K562 (cell line): ENCODE measurements around the gene DSTYK. TPM values are rescaled to one million over a fixed set of nuclear protein-coding genes. Genes with fewer than 3 reads are reported as not detected.

ENCODE experiments used
- CREB1 ChIP-seq, 2 experiments: sonication (generic) in 1 of 2; formaldehyde crosslinking in 1 of 2; IDR thresholded peaks; 2 replicates each; pipeline versions ENCODE4 v1.6.1 to v1.8.0; 2012 to 2022; ENCODE audit warnings: inconsistent platforms in 1 of 2, mild to moderate bottlenecking in 1 of 2, missing genetic modification reagents in 1 of 2, moderate library complexity in 1 of 2
- NR2C1 ChIP-seq, 2 experiments: fragments of 450-650 bp; IDR thresholded peaks; 2 replicates each; pipeline ENCODE4 v1.6.1; 2017; ENCODE audit warnings: mild to moderate bottlenecking in 2 of 2, antibody characterized with exemption in 1 of 2, inconsistent platforms in 1 of 2, missing compliant biosample characterization in 1 of 2, missing genetic modification characterization in 1 of 2
- PHTF2 ChIP-seq: fragments of 250-450 bp; sonication (Bioruptor Pico); IDR thresholded peaks from 2 replicates; pipeline ENCODE4 v1.5.0; 2021; ENCODE audit warnings: mild to moderate bottlenecking
- POLR2AphosphoS2 ChIP-seq: IDR thresholded peaks from 2 replicates; pipeline ENCODE4 v1.6.1; 2012; ENCODE audit warnings: low read length, improper control_type of control experiment
- SIRT6 ChIP-seq: IDR thresholded peaks from one replicate; pipeline ENCODE4 v1.6.1; 2012; ENCODE audit warnings: low read depth, mild to moderate bottlenecking, control low read depth, inconsistent platforms, low read length, moderate library complexity
- SMARCC2 ChIP-seq: fragments of 450-650 bp; IDR thresholded peaks from 2 replicates; pipeline ENCODE4 v1.6.1; 2017; ENCODE audit warnings: antibody characterized with exemption, moderate library complexity, mild to moderate bottlenecking, low read depth
- ZFPM2 ChIP-seq: fragments of 250-450 bp; sonication (Bioruptor Pico); IDR thresholded peaks from 2 replicates; pipeline ENCODE4 v1.5.1; 2022; ENCODE audit warnings: mild to moderate bottlenecking
- polyA plus RNA-seq, 8 experiments: library from polyadenylated mRNA; depleted of rRNA in 4 of 8; stranded (reverse) in 5 of 8; unstranded in 3 of 8; fragments of >200 nt; fragmentation: Nextera tagmentation in 2 of 8; fragmentation: Illumina TruSeq in 1 of 8; extraction: Ambion mirVana in 2 of 8; extraction: Trizol in 1 of 8; gene quantifications; 2 replicates each; pipeline versions ENCODE4 v1.2.1 to v1.2.3, GENCODE V29; 2011 to 2014; ENCODE audit warnings: inconsistent platforms in 1 of 8, missing spikeins in 1 of 8
- total RNA-seq, 7 experiments: library from RNA; depleted of rRNA in 6 of 7; stranded (reverse); fragments of >200 nt in 6 of 7; fragmentation: Illumina TruSeq in 2 of 7; extraction: Trizol in 2 of 7; gene quantifications; 2 replicates each; pipeline versions ENCODE4 v1.2.1 to v1.2.3, GENCODE V29; 2011 to 2021; ENCODE audit warnings: low replicate concordance in 1 of 7
- TF ChIP-seq, protein P1 (sequence below), 3 experiments: fragments of 200-800 bp in 1 of 3; fragments of 250-450 bp in 1 of 3; fragments of 450-650 bp in 1 of 3; sonication (Bioruptor Pico) in 1 of 3; sonication (Bioruptor generic) in 1 of 3; formaldehyde crosslinking in 1 of 3; IDR thresholded peaks; 2 replicates each; pipeline versions ENCODE4 v1.6.1 to v1.8.0; 2016 to 2022; ENCODE audit warnings: mild to moderate bottlenecking in 2 of 3, missing genetic modification characterization in 2 of 3, missing compliant biosample characterization in 1 of 3, moderate library complexity in 1 of 3
- TF ChIP-seq, protein P2 (sequence below): fragments of 200-800 bp; sonication (Bioruptor generic); IDR thresholded peaks from 2 replicates; pipeline ENCODE4 v1.6.1; 2017; ENCODE audit warnings: missing genetic modification characterization, missing compliant biosample characterization
- TF ChIP-seq, protein P3 (sequence below): sonication (generic); formaldehyde crosslinking; IDR thresholded peaks from 2 replicates; pipeline ENCODE4 v1.8.1; 2022; ENCODE audit warnings: missing genetic modification reagents
- TF ChIP-seq, protein P4 (sequence below): fragments of 200-800 bp; sonication (Bioruptor generic); IDR thresholded peaks from 2 replicates; pipeline ENCODE4 v1.6.1; 2016; ENCODE audit warnings: missing genetic modification characterization, missing compliant biosample characterization

Gene DSTYK
- total and polyA plus RNA-seq, 9 of the 15 experiments (the other 6 are each of a cell fraction or from before 2014, with no cell fraction given) = 4.2 to 7.1 (median 6.2) TPM

DNA sequence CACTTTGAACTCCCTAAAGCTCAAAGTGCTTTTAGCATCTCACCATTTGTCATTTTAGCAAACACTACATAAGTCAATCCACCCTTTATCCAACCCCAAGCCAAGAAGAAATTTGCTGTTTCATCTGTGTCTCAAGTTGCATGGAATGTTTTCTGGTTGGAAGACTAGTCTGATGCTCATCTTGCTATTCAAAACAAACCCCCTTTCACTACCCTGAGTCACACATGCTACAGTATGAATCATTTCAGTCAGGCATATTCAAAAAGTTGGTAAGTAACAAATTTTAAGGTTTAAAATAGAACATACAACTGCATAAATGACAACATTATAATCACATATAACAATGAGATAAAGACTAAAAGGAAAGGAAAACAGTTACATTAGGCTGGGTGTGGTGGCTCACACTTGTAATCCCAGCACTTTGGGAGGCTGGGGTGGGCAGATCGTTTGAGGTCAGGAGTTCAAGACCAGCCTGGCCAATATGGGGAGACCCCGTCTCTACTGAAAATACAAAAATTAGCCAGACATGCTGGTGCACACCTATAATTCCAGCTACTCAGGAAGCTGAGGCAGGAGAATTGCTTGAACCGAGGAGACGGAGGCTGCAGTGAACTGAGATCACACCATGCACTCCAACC is 38.7 kb downstream of the DSTYK start (continued):
- TF ChIP-seq, protein P1, sequence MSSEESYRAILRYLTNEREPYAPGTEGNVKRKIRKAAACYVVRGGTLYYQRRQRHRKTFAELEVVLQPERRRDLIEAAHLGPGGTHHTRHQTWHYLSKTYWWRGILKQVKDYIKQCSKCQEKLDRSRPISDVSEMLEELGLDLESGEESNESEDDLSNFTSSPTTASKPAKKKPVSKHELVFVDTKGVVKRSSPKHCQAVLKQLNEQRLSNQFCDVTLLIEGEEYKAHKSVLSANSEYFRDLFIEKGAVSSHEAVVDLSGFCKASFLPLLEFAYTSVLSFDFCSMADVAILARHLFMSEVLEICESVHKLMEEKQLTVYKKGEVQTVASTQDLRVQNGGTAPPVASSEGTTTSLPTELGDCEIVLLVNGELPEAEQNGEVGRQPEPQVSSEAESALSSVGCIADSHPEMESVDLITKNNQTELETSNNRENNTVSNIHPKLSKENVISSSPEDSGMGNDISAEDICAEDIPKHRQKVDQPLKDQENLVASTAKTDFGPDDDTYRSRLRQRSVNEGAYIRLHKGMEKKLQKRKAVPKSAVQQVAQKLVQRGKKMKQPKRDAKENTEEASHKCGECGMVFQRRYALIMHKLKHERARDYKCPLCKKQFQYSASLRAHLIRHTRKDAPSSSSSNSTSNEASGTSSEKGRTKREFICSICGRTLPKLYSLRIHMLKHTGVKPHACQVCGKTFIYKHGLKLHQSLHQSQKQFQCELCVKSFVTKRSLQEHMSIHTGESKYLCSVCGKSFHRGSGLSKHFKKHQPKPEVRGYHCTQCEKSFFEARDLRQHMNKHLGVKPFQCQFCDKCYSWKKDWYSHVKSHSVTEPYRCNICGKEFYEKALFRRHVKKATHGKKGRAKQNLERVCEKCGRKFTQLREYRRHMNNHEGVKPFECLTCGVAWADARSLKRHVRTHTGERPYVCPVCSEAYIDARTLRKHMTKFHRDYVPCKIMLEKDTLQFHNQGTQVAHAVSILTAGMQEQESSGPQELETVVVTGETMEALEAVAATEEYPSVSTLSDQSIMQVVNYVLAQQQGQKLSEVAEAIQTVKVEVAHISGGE (CRISPR knock-in tag; IDR thresholded peaks at IDR 0.05) = peak in 1 of 3 experiments; percentile 37; a peak in 1 of 6 replicates
- TF ChIP-seq ZFPM2 (CRISPR knock-in tag) (no peak), NR2C1 (IDR thresholded peaks at IDR 0.05) (no peak), NR2C1 (tag; IDR thresholded peaks at IDR 0.05) (peak; percentile 35; the same call in 1 of the 2 replicates), POLR2AphosphoS2 (no peak), SIRT6 (no peak), PHTF2 (no peak), CREB1 (IDR thresholded peaks at IDR 0.05) (no peak), CREB1 (CRISPR knock-in tag; IDR thresholded peaks at IDR 0.05) (no peak), SMARCC2 (no peak; the same call in 1 of the 2 replicates)
- TF ChIP-seq, protein P2, sequence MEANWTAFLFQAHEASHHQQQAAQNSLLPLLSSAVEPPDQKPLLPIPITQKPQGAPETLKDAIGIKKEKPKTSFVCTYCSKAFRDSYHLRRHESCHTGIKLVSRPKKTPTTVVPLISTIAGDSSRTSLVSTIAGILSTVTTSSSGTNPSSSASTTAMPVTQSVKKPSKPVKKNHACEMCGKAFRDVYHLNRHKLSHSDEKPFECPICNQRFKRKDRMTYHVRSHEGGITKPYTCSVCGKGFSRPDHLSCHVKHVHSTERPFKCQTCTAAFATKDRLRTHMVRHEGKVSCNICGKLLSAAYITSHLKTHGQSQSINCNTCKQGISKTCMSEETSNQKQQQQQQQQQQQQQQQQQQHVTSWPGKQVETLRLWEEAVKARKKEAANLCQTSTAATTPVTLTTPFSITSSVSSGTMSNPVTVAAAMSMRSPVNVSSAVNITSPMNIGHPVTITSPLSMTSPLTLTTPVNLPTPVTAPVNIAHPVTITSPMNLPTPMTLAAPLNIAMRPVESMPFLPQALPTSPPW (CRISPR knock-in tag) = peak; percentile 31; the same call in 1 of the 2 replicates
- TF ChIP-seq, protein P3, sequence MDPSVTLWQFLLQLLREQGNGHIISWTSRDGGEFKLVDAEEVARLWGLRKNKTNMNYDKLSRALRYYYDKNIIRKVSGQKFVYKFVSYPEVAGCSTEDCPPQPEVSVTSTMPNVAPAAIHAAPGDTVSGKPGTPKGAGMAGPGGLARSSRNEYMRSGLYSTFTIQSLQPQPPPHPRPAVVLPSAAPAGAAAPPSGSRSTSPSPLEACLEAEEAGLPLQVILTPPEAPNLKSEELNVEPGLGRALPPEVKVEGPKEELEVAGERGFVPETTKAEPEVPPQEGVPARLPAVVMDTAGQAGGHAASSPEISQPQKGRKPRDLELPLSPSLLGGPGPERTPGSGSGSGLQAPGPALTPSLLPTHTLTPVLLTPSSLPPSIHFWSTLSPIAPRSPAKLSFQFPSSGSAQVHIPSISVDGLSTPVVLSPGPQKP (CRISPR knock-in tag) = no peak
- TF ChIP-seq, protein P4, sequence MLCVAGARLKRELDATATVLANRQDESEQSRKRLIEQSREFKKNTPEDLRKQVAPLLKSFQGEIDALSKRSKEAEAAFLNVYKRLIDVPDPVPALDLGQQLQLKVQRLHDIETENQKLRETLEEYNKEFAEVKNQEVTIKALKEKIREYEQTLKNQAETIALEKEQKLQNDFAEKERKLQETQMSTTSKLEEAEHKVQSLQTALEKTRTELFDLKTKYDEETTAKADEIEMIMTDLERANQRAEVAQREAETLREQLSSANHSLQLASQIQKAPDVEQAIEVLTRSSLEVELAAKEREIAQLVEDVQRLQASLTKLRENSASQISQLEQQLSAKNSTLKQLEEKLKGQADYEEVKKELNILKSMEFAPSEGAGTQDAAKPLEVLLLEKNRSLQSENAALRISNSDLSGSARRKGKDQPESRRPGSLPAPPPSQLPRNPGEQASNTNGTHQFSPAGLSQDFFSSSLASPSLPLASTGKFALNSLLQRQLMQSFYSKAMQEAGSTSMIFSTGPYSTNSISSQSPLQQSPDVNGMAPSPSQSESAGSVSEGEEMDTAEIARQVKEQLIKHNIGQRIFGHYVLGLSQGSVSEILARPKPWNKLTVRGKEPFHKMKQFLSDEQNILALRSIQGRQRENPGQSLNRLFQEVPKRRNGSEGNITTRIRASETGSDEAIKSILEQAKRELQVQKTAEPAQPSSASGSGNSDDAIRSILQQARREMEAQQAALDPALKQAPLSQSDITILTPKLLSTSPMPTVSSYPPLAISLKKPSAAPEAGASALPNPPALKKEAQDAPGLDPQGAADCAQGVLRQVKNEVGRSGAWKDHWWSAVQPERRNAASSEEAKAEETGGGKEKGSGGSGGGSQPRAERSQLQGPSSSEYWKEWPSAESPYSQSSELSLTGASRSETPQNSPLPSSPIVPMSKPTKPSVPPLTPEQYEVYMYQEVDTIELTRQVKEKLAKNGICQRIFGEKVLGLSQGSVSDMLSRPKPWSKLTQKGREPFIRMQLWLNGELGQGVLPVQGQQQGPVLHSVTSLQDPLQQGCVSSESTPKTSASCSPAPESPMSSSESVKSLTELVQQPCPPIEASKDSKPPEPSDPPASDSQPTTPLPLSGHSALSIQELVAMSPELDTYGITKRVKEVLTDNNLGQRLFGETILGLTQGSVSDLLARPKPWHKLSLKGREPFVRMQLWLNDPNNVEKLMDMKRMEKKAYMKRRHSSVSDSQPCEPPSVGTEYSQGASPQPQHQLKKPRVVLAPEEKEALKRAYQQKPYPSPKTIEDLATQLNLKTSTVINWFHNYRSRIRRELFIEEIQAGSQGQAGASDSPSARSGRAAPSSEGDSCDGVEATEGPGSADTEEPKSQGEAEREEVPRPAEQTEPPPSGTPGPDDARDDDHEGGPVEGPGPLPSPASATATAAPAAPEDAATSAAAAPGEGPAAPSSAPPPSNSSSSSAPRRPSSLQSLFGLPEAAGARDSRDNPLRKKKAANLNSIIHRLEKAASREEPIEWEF = no peak
